Caki2 (cell line): ENCODE data around the gene FOXF1. TPM values are rescaled to one million over a fixed set of nuclear protein-coding genes. Genes with fewer than 3 reads are reported as not detected.

ENCODE experiments used
- DNase-seq: peaks from one replicate; pipeline ENCODE4 v3.0.0-alpha.2; 2015; ENCODE audit warnings: low read depth
- in situ Hi-C: cut with HindIII; loops from 2 replicates; pipeline ENCODE4 v1.10.0; 2016; ENCODE audit warnings: low sequenced_read_pairs, low pct_unique_long_range_greater_than_20kb, mixed read lengths
- total RNA-seq: library from RNA; depleted of rRNA; stranded (reverse); fragments of >200 nt; shearing (Covaris generic); gene quantifications from 2 replicates; pipeline ENCODE4 v1.2.3, GENCODE V29; 2014; ENCODE audit warnings: low replicate concordance

The FOXF1 gene
- total RNA-seq, 1 experiment from 2014 or later: 1.5 TPM

DNA sequence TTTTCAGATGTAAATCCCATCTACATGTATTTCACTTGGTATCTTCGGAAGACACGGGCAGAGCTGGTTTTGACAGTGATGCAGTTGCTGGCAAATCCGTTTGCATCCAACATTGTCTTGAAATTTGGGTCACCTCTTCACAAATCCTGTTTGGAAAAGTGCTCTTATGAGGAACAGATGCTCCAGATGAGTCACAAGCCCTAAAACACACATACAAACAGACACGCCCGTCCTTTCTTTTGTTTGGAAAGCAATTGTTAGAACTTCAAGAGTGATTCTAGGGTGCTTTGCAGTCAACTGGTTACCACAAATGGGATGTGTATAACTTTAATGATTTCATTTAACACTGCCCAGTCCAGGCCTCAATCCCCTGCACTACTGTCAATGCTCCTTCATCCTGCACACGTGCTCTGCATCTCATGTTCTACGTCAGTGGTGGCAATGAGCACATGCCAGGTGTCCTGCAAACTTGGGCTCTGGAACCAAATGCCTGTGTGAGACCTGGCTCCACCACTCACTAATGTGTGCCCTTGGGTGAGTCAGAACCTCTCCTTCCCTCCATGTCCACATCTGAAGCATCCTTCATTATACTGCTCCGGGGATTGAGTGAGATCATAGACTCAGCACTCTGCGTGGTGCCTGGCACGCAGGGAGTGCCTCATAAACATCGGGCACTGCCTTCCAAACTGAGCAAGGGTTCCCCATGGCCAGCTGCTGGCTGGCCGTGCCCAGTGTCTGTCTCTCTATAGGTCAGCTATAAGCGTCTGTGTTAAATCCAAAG, 19.3 kb upstream of the FOXF1 start:
- no peak for DNase-seq
- in situ Hi-C loops: no loop called here

DNA sequence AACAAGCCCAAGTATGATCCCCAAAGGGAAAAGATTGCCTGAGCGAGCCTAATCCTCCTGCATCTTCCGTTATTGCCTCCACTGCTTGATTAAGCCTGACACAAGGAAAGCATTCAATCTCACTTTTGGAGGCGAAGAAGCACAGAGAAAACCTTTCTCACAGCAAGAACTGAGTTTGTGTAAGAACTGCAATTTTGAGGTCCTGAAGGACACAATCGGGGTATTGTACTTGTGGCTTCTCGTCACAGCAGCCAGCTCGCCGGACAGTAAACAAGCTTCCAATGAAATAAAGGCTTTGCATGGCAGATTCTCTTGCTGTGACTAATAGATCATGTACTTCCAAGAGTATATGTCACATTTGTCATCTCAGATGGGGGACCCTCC, 18.7 kb upstream of the FOXF1 start:
- in situ Hi-C loops: no loop called here
- DNase-seq: no peak

DNA sequence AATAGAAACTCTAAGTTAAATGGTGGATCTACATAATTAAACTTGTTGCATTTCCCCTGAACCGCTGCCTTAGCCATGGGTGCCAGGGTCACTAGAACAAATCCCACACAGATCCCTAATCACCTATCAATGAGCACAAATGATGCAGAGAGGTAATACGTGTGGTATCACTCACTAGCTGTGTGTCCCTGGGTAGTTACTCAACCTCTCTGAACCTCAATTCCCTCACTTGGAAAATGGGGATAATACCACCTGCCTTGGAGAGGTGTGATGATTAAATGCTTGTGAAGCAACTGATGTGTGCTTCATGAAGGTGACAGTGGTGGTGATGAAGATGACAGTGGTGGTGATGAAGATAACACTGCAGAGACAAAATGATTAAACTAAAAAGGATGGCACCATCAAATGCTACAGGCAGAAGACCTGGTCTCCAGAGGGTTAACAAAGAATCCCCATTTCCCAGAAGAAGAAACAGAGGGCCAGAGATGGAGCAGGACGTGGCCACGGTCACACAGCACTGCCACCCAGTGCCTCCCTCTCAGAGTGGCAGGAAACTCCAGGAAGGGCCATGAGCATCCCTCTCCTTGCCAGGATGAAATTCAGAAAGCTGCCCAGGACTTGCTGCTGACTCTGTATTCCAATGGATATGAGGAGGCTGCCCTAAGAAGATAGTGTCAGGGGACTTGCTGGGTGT, 17.9 kb upstream of the FOXF1 start:
- in situ Hi-C loops: no loop called here
- no peak for DNase-seq

DNA sequence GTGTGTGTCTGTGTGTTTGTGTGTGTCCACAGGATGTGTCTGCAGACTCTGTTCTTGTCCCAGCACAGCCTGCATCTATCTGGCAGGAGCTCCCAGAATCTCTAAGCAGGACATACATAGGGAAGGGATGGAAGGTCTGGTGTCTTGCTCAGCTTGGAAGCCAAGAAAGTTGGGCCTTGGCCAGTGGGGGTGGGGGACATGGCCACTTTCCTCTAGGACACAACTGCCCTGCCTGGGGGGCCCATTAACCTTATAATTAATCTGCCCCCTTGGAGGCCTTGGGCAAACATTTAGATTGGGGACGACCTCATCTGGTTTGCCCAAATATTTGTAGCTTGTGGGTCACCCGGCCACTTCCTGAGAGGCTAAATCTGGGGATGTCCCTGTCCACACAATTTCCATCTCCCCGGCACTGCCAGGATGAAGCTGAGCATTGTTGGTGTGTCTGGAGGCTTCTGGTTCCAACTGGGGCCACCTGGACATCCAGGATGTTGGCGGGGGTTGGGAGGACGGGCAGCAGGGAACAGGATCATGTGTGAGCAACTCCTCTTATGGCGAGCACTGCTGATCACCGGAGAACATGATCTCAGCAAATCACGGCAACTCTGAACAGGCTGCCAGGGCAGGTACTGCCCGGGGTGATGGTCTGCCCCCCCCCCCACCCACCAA, 17.2 kb upstream of the FOXF1 start:
- DNase-seq: no peak
- in situ Hi-C loops: no loop called here

DNA sequence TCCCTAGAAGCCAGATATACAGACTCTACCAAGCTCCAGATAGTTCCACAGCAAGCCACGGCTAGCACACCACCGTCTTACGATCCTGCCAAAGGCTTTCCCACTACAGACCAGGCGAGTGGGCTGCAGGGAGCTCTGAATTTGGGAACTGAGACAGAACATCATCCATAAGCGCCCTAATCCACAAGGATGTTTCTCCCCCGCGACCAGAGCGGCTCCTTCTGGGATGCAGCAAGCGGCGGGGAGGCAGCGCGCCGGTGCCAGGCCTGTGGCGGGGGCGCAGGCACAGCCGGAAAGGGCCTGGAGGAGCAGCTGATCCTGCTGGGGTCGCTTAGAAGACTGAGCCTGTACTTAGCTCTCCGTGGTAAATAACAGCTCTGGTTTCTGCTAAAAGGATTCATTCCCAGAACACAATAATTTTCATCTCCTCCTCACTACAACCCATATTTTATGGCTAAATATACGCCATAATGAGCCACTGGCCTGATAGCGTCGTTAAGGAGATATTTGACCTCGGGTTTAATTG, 16.2 kb upstream of the FOXF1 start:
- no peak for DNase-seq
- in situ Hi-C loops: no loop called here

DNA sequence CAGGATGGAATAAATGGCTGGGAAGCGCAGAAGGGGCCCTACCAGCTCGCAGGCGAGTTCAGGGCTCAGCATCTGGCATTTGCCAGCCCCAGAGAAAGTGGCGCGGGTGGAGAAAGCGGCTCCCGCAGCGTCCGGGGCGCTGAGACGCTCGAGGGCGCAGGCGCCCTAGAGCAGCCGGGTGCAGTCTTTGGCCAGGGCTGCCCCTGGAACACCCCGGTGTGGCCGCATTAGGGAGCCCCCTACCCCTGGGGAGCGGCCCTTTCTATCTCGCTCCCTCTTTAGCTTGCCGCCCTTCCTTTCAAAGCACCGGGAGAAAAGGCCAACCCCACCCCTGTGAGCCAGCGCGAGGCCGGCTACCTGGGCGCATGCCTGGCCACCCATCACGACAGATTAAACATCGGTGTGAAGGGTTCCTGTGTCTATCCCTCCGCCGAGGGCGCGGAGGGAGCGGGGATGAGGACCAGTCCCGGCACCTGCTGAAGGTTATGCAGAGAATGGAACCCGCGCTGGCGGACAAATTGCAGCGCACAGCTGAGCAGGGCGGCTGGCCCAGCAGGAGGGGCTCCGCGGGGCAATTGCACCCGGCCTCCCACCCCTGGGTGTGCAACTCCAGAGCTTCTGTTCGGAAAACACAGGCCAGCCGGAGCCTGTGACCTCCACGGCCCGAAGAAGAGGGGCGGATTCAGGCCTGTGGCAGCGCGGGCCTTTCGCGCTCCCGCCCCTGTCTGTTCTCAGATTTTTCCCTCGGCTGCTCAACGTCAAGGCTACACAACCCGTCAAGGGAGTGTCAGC, 15.6 kb upstream of the FOXF1 start:
- DNase-seq: no peak
- in situ Hi-C loops: no loop called here

DNA sequence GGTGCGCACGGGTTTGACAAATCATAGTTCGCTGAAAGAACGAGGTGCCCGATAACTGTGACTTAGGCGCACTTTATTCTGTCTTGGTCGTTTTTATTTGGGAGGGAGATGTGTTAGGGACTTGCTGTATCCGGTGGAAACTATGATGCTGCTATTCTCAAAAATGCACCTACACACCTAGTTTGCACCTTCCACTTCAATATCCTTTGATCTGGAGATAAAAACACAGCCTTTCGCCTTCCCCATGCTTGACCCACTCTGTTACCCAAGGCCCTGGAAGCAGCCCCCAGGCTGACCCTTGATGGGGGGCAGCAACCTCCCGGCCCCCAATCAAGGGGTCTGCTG, 15.0 kb upstream of the FOXF1 start:
- no peak for DNase-seq
- in situ Hi-C loops: no loop called here

DNA sequence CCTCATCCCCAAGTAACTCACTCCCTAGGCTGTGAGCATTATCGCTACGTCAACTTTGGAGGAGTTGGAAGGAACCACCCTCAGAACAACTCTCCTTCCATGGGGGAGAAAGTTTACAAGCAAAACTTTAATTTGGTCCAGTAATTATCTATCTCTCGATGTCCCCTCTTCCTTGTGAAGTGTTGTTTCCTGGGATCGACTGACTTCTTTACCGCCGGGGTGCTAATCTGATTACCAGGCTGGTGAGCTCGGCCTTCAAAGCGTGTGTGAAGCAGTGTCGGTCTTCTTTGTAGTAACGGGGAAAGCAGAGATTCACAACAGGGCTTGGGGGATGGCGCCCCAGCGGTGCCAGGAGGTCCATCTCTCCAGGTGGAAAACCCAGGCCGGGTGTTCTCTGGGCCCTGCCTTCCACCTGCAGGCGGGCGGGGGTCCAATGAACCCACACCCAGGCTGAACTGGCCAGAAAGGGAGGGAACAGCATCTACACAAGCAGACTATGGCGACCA, 14.5 kb upstream of the FOXF1 start:
- DNase-seq: no peak
- in situ Hi-C loops: no loop called here

DNA sequence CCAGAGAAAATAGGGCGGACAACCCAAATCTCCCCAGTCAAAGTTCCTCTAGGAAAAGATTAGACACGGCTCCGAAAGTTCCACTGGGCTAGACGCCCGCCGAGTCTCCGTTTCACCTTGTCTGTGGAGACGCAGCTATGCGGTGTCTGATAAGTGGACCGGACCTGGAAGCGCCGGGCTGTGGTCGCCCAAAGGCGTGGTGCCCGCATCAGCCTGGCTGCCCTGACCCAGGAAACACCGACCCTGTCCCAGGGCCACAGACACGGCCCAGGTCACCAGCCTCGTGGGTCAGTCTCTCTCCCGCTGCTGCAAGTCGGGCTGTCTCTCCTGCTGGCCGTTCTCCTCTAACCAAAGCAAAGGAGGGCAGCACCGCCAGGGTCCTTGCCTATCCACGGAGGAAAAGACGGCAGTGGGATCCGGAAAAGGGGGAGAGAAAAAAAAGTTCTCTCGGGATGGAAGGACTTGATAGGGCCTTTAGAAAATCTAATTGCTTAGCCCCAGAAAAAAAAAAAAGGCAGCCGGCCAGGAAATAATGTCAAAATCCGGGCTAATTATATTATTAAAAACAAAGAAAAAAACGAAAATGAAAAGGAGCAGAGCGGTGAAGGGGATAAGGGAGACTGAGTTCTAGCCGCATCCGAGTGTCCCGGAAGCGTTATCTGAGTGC, 13.9 kb upstream of the FOXF1 start:
- DNase-seq: no peak
- in situ Hi-C loops: no loop called here

DNA sequence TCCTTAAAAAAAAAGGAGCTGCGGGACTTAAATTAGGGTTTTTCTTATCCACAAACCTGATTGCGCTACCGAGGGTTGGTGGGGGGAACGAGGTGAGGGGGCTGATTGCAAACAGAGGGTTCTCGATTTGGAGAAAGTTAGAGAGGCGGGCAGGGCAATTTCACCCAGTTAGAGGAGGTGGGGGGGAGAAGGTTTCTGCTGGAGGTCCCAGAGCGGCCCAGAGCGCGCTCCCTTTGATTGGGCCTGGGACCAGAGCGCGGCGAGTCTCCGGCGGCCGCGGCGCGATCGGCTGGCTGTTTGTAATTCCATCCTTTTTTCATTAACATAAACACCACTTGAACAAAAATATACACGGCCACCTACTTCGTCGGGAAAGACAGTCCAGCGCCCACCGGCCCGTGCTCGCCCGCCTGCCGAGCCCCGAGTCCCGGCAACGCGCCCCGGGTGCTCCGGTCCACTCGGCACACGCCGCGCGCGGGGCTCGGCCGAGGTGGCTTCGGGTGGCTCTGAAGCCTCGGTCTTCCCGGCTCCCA, 13.3 kb upstream of the FOXF1 start:
- no peak for DNase-seq
- in situ Hi-C loops: no loop called here

DNA sequence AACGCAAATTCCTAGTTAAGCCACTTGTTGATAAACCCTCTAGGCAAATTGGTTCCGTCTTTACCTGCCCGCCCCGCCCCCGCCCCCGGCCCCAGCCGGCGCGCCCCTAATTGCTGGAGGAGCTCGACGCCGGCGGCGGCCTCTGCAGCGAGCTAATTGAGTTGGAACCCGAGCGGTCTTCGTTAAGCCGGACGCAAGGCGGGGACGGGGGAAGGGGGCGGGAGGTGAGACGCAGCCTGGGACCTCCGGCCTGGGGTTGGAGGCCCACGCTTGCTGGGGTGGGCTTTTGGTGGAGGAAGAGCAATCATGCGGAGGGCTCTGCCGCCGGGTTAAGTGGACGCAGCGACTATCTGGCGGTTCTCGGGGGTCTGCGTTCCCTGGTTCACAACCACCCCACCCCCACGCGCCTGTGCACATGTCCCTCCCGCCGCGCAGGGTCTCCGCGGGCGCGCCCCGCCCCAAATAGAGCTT, 12.7 kb upstream of the FOXF1 start:
- in situ Hi-C loops: no loop called here

DNA sequence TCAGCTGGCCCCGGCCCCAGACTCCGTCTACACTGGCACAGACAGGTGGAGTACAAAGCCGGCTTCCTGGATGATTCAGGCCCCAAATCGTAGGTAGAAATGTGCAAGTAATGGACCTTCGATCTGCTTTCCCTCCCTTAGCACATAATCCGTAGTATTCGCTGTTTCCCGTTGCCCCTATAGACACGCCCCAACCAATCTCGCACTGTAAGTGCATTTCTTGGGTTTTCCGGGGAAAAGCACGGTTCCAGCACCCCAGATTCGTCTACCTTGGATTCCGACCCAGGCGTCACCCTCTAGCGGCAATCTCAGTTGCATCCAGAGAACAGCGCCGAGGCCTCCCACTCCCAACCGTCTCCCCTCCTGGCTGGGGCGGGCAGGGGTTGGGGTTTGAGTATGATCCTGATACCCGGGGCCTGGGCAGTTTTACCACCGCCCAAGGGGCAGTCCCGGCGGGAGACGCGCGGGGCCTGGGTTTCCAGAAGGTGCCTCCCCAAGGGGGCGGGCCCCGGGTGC, 12.1 kb upstream of the FOXF1 start:
- DNase-seq: no peak
- in situ Hi-C loops: no loop called here

More for the DNA sequence above, 12.7 kb upstream of the FOXF1 start:
- DNase-seq: no peak

DNA sequence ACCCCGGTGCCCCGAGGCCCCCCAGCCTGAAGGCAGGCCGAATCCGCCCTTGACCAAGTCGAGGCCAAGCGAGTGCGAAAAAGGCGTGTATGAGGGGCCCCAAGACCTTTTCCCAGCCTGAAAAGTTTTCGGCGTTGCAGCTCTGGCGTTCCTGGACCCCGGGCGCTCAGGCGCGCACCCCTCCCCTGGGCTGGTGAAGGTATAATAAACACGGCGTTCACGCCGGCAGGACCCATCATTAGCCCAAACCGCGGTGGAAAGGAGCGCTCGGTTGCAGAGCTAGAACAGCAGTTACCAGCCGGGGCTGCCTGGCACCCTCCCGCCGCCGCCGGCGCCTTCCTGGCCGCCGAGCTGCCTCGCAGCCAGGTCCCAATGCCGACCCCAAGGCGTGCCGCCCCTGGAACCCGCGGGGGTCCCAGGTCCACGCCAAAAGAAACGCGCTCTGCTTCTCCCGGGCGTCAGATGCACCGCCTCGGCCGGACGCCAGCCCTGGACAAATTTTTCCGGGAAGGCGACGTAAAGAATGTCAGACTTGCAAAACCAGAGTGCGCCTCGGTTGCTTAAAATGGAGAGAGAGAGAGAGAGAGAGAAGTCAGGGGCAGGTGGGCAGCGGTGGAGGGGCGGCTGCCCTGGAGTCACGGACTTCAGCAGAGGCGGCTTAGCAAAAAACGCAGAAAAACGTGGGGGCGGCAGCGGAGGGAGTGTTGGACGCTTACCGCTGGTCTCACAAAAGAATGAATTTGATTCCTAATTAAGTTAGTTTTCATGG, 11.5 kb upstream of the FOXF1 start:
- in situ Hi-C loops: no loop called here
- no peak for DNase-seq

DNA sequence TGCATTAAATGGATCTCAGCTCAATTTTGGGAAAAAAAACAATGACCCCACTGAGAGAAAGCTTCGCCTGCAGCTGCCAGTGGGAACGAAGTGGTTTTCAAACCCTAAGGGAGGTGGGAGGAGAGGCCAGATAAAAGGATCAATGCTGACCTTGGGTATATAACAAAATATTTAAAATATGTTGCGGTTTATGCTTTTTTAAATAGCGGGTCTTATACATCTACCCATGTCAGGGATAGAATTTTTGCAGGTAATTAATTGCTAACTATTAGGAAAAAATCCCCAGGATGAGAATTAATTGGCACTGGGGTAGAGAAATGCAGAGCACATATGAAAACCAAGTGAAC, 10.9 kb upstream of the FOXF1 start:
- in situ Hi-C loops: no loop called here
- no peak for DNase-seq

DNA sequence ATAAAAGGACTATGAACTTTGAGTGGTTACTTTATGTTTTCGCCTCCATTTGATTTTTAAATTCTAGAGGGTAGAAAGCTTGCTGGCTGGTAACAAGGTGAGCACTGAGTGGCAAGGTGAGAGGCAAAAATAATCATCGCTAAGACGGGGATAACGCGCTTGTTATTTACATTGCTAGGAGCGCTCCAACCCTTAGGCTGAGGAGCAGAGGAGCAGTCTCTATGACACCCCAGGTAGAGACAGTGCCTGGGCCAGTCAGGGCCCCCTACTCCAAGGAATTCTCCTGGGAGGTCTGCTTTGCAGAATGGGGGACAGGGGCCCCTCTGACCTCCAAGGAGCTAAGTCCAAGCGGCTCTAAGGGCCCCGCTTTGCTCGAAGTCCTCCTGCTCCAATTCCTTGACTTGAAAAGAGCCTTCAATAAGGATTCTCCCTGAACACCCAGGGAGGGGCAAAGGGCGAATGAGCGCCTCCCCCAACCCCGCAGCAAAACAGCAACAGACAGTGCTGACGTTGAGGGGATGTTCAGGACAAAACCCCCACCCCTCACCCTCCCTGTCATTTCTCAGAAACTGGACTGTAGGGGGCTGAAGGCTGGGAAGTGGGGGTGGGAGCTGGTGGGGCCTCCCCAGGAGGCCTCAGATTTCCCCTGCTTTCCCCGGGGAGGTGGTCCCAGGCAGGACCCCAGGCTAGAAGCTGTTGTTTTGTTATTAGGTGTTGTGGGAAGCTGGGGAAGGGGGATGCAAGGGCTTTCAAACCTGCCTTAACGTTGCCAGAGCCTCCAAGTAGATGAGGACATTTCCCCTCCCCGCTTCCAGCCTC, 10.2 kb upstream of the FOXF1 start:
- no peak for DNase-seq
- in situ Hi-C loops: loop anchor here (25.0 kb wide), 1 partner anchor 413 kb away; no protein-coding TSS in a partner anchor
